WTC11 (cell line): ENCODE measurements around the gene TECR. TPM values are rescaled to one million over a fixed set of nuclear protein-coding genes. Genes with fewer than 3 reads are reported as not detected.
"Not testable (repeated sequence)": the region's sequence is repeated elsewhere in the genome, so short reads cannot be mapped to it uniquely, and the experiment has no call there.

ENCODE experiments used
- ATAC-seq: fragments of 200-7000 bp; cut with Tn5 transposase; 2 replicates; pipeline ENCODE4 v1.10.0; 2021; ENCODE audit warnings: mild to moderate bottlenecking, moderate library complexity
- CTCF ChIA-PET: fragments of 300-600 bp; sonication (Branson Sonifier 250); formaldehyde crosslinking; loops from one replicate; lab custom pipeline; 2021; ENCODE audit warnings: antibody characterized with exemption; lab: Charles Lee
- POLR2A ChIA-PET: fragments of 350-600 bp; sonication (Branson Sonifier 250); formaldehyde crosslinking; loops from one replicate; lab custom pipeline; 2021; ENCODE audit warnings: antibody characterized with exemption; lab: Charles Lee
- DNase-seq: peaks from one replicate; pipeline ENCODE4 v3.0.0; 2021; ENCODE audit warnings: low spot score
- H3K27ac Mint-ChIP-seq: 2 replicates; pipeline ENCODE4 v1.8.0; 2021; ENCODE audit warnings: mixed read lengths
- H3K27me3 Mint-ChIP-seq: 2 replicates; pipeline ENCODE4 v1.8.0; 2021; ENCODE audit warnings: low read depth, mild to moderate bottlenecking, moderate library complexity, mixed read lengths
- H3K36me3 Mint-ChIP-seq: 2 replicates; pipeline ENCODE4 v1.8.0; 2021; ENCODE audit warnings: mixed read lengths
- H3K4me1 Mint-ChIP-seq: 2 replicates; pipeline ENCODE4 v1.8.0; 2022; ENCODE audit warnings: mixed read lengths
- H3K4me3 Mint-ChIP-seq: 2 replicates; pipeline ENCODE4 v1.8.0; 2021; ENCODE audit warnings: mild to moderate bottlenecking, moderate library complexity, mixed read lengths
- H3K9me3 Mint-ChIP-seq: 2 replicates; pipeline ENCODE4 v1.8.0; 2021; ENCODE audit warnings: mixed read lengths
- ETV6 ChIP-seq: sonication (generic); formaldehyde crosslinking; IDR thresholded peaks from 2 replicates; pipeline ENCODE4 v1.8.1; 2022; ENCODE audit warnings: mild to moderate bottlenecking, missing genetic modification reagents
- IRF2 ChIP-seq: sonication (generic); formaldehyde crosslinking; IDR thresholded peaks from 2 replicates; pipeline ENCODE4 v1.8.0; 2022; ENCODE audit warnings: low read depth, missing genetic modification reagents, borderline replicate concordance
- KAT7 ChIP-seq: sonication (generic); formaldehyde crosslinking; IDR thresholded peaks from 2 replicates; pipeline ENCODE4 v1.8.1; 2023; ENCODE audit warnings: missing genetic modification reagents, mild to moderate bottlenecking, borderline replicate concordance
- NFYB ChIP-seq: sonication (generic); formaldehyde crosslinking; conservative IDR thresholded peaks from 2 replicates; pipeline ENCODE4 v1.8.0; 2022; ENCODE audit warnings: low read depth, missing genetic modification reagents
- OVOL2 ChIP-seq: fragments of 250-450 bp; sonication (Bioruptor Pico); IDR thresholded peaks from 2 replicates; pipeline ENCODE4 v1.9.0; 2021; ENCODE audit warnings: mild to moderate bottlenecking, borderline replicate concordance
- RELA ChIP-seq: sonication (generic); formaldehyde crosslinking; IDR thresholded peaks from 2 replicates; pipeline ENCODE4 v1.8.1; 2022; ENCODE audit warnings: missing genetic modification reagents, mild to moderate bottlenecking, borderline replicate concordance
- SP1 ChIP-seq: sonication (generic); formaldehyde crosslinking; conservative IDR thresholded peaks from 2 replicates; pipeline ENCODE4 v1.8.1; 2022; ENCODE audit warnings: missing genetic modification reagents
- ZBTB21 ChIP-seq: sonication (generic); formaldehyde crosslinking; IDR thresholded peaks from 2 replicates; pipeline ENCODE4 v1.8.1; 2023; ENCODE audit warnings: mild to moderate bottlenecking, missing genetic modification reagents, borderline replicate concordance
- ZNF281 ChIP-seq: sonication (generic); formaldehyde crosslinking; IDR thresholded peaks from 2 replicates; pipeline ENCODE4 v1.8.0; 2023; ENCODE audit warnings: mild to moderate bottlenecking, missing genetic modification reagents
- microRNA-seq: library from miRNA; unstranded; fragments of <30 nt; microRNA quantifications from one replicate; pipeline ENCODE4 v1.2.0, GENCODE V29; 2022; ENCODE audit warnings: borderline number of aligned reads
- total RNA-seq: library from RNA; stranded (reverse); gene quantifications from 3 replicates; pipeline ENCODE4 v1.2.3, GENCODE V29; 2021
- TF ChIP-seq, protein P1 (sequence below): sonication (generic); formaldehyde crosslinking; IDR thresholded peaks from 2 replicates; pipeline ENCODE4 v1.8.0; 2022; ENCODE audit warnings: mild to moderate bottlenecking, missing genetic modification reagents
- TF ChIP-seq, protein P2 (sequence below): sonication (generic); formaldehyde crosslinking; IDR thresholded peaks from 2 replicates; pipeline ENCODE4 v1.8.1; 2023; ENCODE audit warnings: mild to moderate bottlenecking, missing genetic modification reagents, moderate library complexity
- TF ChIP-seq, protein P3 (sequence below): fragments of 200-600 bp; IDR thresholded peaks from 2 replicates; pipeline ENCODE4 v1.8.0; 2022; ENCODE audit warnings: antibody characterized with exemption
- TF ChIP-seq, protein P4 (sequence below): fragments of 250-450 bp; sonication (Bioruptor Pico); IDR thresholded peaks from 2 replicates; pipeline ENCODE4 v1.9.0; 2021; ENCODE audit warnings: moderate library complexity, mild to moderate bottlenecking, inconsistent platforms, borderline replicate concordance

TECR gene
- total RNA-seq, 1 experiment from 2014 or later: 161 TPM

DNA sequence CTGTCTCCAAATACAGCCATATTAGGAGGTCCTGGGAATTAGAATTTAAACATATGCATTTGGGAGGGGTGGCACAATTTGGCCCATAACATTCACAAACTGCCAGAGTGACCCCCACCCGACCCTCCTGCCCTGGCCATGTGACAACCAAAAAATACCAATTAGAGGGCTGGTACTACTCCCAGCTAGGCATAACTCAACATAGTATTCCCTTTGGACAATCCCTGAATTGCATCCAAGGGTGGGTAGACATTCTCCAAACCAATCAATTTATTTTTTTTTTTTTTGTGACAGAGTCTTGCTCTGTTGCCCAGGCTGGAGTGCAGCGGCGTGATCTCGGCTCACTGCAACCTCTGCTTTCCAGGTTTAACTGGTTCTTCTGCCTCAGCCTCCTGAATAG lies 83.3 kb downstream of the TECR start:
- DNase-seq (no peak), ATAC-seq (no peak)
- H3K36me3 Mint-ChIP-seq: peaks cover 6% of the 10 kb centered on the region
- TF ChIP-seq OVOL2 (no peak), ETV6 (CRISPR knock-in tag) (no peak), KAT7 (CRISPR knock-in tag) (no peak), RELA (CRISPR knock-in tag) (no peak), ZBTB21 (CRISPR knock-in tag) (no peak), ZNF281 (CRISPR knock-in tag) (no peak), SP1 (CRISPR knock-in tag) (no peak), NFYB (CRISPR knock-in tag) (no peak)
- TF ChIP-seq, protein P1, sequence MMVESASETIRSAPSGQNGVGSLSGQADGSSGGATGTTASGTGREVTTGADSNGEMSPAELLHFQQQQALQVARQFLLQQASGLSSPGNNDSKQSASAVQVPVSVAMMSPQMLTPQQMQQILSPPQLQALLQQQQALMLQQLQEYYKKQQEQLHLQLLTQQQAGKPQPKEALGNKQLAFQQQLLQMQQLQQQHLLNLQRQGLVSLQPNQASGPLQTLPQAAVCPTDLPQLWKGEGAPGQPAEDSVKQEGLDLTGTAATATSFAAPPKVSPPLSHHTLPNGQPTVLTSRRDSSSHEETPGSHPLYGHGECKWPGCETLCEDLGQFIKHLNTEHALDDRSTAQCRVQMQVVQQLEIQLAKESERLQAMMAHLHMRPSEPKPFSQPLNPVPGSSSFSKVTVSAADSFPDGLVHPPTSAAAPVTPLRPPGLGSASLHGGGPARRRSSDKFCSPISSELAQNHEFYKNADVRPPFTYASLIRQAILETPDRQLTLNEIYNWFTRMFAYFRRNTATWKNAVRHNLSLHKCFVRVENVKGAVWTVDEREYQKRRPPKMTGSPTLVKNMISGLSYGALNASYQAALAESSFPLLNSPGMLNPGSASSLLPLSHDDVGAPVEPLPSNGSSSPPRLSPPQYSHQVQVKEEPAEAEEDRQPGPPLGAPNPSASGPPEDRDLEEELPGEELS (CRISPR knock-in tag): no peak
- TF ChIP-seq, protein P2, sequence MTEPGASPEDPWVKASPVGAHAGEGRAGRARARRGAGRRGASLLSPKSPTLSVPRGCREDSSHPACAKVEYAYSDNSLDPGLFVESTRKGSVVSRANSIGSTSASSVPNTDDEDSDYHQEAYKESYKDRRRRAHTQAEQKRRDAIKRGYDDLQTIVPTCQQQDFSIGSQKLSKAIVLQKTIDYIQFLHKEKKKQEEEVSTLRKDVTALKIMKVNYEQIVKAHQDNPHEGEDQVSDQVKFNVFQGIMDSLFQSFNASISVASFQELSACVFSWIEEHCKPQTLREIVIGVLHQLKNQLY (CRISPR knock-in tag): no peak
- TF ChIP-seq, protein P3, sequence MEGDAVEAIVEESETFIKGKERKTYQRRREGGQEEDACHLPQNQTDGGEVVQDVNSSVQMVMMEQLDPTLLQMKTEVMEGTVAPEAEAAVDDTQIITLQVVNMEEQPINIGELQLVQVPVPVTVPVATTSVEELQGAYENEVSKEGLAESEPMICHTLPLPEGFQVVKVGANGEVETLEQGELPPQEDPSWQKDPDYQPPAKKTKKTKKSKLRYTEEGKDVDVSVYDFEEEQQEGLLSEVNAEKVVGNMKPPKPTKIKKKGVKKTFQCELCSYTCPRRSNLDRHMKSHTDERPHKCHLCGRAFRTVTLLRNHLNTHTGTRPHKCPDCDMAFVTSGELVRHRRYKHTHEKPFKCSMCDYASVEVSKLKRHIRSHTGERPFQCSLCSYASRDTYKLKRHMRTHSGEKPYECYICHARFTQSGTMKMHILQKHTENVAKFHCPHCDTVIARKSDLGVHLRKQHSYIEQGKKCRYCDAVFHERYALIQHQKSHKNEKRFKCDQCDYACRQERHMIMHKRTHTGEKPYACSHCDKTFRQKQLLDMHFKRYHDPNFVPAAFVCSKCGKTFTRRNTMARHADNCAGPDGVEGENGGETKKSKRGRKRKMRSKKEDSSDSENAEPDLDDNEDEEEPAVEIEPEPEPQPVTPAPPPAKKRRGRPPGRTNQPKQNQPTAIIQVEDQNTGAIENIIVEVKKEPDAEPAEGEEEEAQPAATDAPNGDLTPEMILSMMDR: no peak
- TF ChIP-seq, all 79 proteins: peak for 0
- CTCF ChIA-PET: interaction anchor here (1.2 kb wide), 1 partner anchor 38 kb away, joined by 3 read pairs; no protein-coding TSS in a partner anchor
- peaks cover 7% of the 10 kb centered on the region; the same call in 1 of the 2 replicates for H3K27me3 Mint-ChIP-seq
- no peaks in the 10 kb centered on the region for H3K4me1 Mint-ChIP-seq
- H3K9me3 Mint-ChIP-seq: peaks cover 23% of the 10 kb centered on the region
- no peak overlapping the region for H3K4me3 Mint-ChIP-seq
- POLR2A ChIA-PET: no interaction called here
- H3K27ac Mint-ChIP-seq: no peak overlapping the region

- not testable (repeated sequence) for H3K36me3 Mint-ChIP-seq
These were observed 84.2 kb downstream of the TECR start for GRCh38 chr19:14613399-14614098.

DNA sequence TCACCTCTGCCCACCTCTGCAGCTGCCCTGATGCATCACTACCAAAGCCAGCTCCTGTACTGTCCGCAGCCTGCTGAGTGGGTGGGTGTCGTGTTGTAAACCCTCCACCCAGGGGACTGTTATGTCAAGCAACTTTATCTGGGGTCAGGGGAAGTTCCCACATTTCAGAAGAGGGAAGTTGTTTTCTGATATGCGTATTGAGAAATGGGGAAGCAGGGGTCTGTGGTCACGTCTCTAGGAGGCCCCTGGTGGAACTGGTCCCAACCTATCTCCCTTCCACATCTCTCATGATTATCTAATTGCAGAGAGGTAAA lies 84.7 kb downstream of the TECR start:
- no peak for TF ChIP-seq IRF2 (CRISPR knock-in tag)
- TF ChIP-seq, protein P4, sequence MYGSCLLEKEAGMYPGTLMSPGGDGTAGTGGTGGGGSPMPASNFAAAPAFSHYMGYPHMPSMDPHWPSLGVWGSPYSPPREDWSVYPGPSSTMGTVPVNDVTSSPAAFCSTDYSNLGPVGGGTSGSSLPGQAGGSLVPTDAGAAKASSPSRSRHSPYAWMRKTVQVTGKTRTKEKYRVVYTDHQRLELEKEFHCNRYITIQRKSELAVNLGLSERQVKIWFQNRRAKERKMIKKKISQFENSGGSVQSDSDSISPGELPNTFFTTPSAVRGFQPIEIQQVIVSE: no peak
- Mint-ChIP-seq H3K36me3 (peaks cover 8% of the 10 kb centered on the region), H3K4me1 (no peaks in the 10 kb centered on the region), H3K27ac (no peak overlapping the region), H3K9me3 (peaks cover 28% of the 10 kb centered on the region), H3K4me3 (no peak overlapping the region), H3K27me3 (peaks cover 7% of the 10 kb centered on the region; the same call in 1 of the 2 replicates)
- POLR2A ChIA-PET: no interaction called here
- CTCF ChIA-PET: no interaction called here
- ATAC-seq: no peak
- DNase-seq: no peak

More at GRCh38 chr19:14613399-14614098, 84.2 kb downstream of the TECR start:
- H3K4me3 Mint-ChIP-seq, POLR2A ChIA-PET, H3K27ac Mint-ChIP-seq, DNase-seq, H3K27me3 Mint-ChIP-seq, ATAC-seq, H3K4me1 Mint-ChIP-seq: not testable (repeated sequence)
- CTCF ChIA-PET: interaction anchor here (1.2 kb wide), 1 partner anchor 39 kb away, joined by 3 read pairs; no protein-coding TSS in a partner anchor
- peaks cover 25% of the 10 kb centered on the region for H3K9me3 Mint-ChIP-seq

Small RNA genes lying within 50 kb of the gene (microRNA-seq; reads per million reads assigned to microRNA genes)
- gene MIR639: not detected

Other genes starting within 250 kb of the TECR start
- 3.2 to 4.0 TPM (median 3.9 TPM) in 3 replicates for gene ADGRE5, start 148.2 kb upstream of the TECR start, total RNA-seq
- gene DDX39A, start 110.3 kb upstream of the TECR start, total RNA-seq: 103 to 136 TPM (median 105 TPM) in 3 replicates
- 170 to 197 TPM (median 187 TPM) in 3 replicates for gene PKN1, start 96.3 kb upstream of the TECR start, total RNA-seq
- 0.68 to 1.2 TPM (median 0.87 TPM) in 3 replicates for gene PTGER1, start 54.2 kb upstream of the TECR start, total RNA-seq
- 70.7 to 76.5 TPM (median 75.0 TPM) in 3 replicates for gene GIPC1, start 33.5 kb upstream of the TECR start, total RNA-seq
- 54.5 to 88.7 TPM (median 81.9 TPM) in 3 replicates for gene DNAJB1, start 11.2 kb upstream of the TECR start, total RNA-seq
- gene NDUFB7, start 42.5 kb downstream of the TECR start, total RNA-seq: 240 to 255 TPM (median 254 TPM) in 3 replicates
- gene CLEC17A, start 53.5 kb downstream of the TECR start, total RNA-seq: 0.14 TPM in 1 of 3 replicates, not detected in the others
- not detected in 3 replicates for gene ADGRE3, start 145.2 kb downstream of the TECR start, total RNA-seq
- gene ZNF333, start 160.5 kb downstream of the TECR start, total RNA-seq: 13.5 to 16.2 TPM (median 14.8 TPM) in 3 replicates
- gene ADGRE2, start 249.0 kb downstream of the TECR start, total RNA-seq: 3.0 to 4.0 TPM (median 3.2 TPM) in 3 replicates